GM21619 (cell line): ENCODE data around the gene FLNA.
"Not testable (repeated sequence)": the region's sequence is repeated elsewhere in the genome, so short reads cannot be mapped to it uniquely, and the experiment has no call there.

ENCODE experiments used
- ATAC-seq: cut with Tn5 transposase; IDR thresholded peaks from one replicate; pipeline ENCODE4 v1.9.1; 2021; ENCODE audit not compliant: unreplicated experiment

The FLNA gene, protein sequence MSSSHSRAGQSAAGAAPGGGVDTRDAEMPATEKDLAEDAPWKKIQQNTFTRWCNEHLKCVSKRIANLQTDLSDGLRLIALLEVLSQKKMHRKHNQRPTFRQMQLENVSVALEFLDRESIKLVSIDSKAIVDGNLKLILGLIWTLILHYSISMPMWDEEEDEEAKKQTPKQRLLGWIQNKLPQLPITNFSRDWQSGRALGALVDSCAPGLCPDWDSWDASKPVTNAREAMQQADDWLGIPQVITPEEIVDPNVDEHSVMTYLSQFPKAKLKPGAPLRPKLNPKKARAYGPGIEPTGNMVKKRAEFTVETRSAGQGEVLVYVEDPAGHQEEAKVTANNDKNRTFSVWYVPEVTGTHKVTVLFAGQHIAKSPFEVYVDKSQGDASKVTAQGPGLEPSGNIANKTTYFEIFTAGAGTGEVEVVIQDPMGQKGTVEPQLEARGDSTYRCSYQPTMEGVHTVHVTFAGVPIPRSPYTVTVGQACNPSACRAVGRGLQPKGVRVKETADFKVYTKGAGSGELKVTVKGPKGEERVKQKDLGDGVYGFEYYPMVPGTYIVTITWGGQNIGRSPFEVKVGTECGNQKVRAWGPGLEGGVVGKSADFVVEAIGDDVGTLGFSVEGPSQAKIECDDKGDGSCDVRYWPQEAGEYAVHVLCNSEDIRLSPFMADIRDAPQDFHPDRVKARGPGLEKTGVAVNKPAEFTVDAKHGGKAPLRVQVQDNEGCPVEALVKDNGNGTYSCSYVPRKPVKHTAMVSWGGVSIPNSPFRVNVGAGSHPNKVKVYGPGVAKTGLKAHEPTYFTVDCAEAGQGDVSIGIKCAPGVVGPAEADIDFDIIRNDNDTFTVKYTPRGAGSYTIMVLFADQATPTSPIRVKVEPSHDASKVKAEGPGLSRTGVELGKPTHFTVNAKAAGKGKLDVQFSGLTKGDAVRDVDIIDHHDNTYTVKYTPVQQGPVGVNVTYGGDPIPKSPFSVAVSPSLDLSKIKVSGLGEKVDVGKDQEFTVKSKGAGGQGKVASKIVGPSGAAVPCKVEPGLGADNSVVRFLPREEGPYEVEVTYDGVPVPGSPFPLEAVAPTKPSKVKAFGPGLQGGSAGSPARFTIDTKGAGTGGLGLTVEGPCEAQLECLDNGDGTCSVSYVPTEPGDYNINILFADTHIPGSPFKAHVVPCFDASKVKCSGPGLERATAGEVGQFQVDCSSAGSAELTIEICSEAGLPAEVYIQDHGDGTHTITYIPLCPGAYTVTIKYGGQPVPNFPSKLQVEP (N-terminal part only)

GRCh38 chrX:154374313-154375155, at the start of gene FLNA:
Gene FLNA (minus strand): TSS chrX:154374634. CDS start chrX:154371245, 3,389 bp downstream.
- no peak for ATAC-seq

- ATAC-seq = no peak
Observed at GRCh38 chrX:154420402-154420756, 45.9 kb upstream of the FLNA start.

GRCh38 chrX:154419688-154420401, 45.4 kb upstream of the FLNA start:
- ATAC-seq = no peak

- ATAC-seq = no peak
Observed at GRCh38 chrX:154419189-154419588, 44.8 kb upstream of the FLNA start.

DNA sequence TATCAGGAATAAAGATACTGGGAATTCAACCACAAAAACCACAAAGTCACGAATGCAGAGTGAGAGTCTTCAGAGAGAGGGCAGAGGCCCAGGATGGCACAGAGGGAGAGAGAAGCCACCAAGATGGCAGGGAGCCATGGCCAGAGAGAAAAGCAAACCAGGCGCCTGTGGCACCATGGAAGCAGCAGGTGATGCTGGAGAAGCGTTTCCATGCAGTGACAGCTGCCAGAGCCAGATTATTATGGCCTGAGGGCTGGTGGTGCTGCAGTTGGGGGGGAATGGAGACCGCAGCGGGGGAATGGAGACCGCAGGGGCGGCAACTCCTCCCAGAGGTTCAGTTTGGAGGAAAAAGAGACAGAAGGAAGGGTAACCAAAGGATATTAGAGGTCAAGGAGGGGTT, 42.7 kb upstream of the FLNA start:
- ATAC-seq = no peak

- ATAC-seq = no peak
Observed at GRCh38 chrX:154413142-154413541, 38.7 kb upstream of the FLNA start.

- no peak for ATAC-seq
Observed at GRCh38 chrX:154412468-154412867, 38.0 kb upstream of the FLNA start.

DNA sequence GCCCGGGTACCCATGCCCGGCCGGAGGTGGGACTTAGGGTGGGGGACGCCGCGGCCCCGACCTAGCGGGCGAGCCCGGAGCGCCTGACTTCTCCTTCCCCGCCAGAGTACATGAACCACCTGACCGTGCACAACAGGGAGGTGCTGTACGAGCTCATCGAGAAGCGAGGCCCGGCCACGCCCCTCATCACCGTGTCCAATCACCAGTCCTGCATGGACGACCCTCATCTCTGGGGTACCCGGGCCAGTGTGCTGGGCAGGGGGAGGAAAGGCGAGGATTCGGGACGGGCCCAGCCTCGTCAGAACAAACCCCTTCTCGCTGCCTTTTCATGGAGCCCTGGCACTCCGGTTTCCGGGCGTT, 37.5 kb upstream of the FLNA start:
- ATAC-seq = peak; percentile 58

GRCh38 chrX:154409222-154409871, 34.9 kb upstream of the FLNA start, which contains the start of gene DNASE1L1:
Gene DNASE1L1 (minus strand): TSS chrX:154409254. CDS start chrX:154405568, 3,686 bp downstream.
- ATAC-seq = peak; percentile 41

DNA sequence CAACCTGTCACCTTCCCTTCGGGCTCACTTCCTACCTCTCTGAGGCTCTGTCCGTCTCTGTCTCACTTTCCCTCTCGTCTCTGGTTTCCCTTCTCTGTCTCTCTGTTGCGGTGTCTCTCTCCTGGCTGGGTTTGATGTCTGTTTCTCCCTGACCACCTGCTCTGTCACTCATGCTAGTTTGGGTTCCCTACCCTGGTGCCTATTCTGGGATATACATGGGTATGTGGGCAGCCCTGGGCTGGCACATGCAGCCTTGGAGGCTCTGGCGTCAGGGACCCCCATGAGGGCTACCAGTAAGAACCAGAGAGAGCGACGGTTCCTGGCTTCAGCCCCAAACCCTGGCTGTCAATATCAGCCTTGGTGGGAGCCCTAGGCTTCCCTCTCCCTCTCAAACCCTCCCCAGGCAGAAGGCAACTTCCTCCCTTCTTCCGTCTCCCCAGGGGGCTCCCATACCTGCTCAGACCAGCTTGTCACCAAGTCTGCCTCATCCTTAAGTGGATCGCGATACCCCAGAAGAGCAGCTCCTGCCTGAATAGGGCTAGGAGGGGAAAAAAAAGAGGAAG, 34.3 kb upstream of the FLNA start:
- ATAC-seq = peak; percentile 5

- ATAC-seq = no peak
Observed at GRCh38 chrX:154404625-154405192, 30.3 kb upstream of the FLNA start.

DNA sequence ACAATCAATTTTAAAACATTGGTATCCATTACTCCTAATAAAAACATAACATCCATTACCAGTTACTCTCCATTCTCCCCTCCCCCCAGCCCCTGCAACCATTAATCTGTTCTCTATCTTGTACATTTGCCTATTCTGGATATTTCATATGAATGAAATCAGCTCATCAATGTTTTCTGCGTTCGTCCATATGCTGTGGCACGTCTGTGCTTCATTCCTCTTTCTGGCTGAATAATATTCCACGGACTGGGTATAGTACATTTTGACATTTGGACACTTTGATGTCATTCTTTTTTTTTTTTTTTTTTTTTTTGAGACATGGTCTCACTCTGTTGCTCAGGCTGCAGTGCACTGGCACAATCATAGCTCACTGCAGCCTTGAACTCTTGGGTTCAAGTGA, 29.4 kb upstream of the FLNA start:
- no peak for ATAC-seq

DNA sequence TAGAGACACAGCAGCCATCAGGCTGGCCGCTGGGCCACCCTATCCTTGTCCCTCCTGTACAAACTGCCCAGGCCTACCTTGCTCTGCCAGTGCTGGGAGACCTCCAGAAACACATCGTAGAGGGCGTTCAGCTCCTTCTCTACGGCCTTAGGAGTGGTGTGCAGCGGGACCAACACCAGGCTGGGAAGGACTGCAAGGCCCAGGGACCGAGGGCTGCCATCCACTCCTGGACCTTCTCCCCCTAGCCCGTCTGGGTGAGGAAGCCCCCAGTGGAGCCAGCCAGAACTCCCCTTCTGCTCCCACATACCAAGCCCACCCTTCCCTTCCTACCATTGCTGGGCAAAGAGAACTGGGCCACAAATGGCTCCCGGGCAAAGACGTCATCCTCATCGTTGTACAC, 28.8 kb upstream of the FLNA start:
- no peak for ATAC-seq

DNA sequence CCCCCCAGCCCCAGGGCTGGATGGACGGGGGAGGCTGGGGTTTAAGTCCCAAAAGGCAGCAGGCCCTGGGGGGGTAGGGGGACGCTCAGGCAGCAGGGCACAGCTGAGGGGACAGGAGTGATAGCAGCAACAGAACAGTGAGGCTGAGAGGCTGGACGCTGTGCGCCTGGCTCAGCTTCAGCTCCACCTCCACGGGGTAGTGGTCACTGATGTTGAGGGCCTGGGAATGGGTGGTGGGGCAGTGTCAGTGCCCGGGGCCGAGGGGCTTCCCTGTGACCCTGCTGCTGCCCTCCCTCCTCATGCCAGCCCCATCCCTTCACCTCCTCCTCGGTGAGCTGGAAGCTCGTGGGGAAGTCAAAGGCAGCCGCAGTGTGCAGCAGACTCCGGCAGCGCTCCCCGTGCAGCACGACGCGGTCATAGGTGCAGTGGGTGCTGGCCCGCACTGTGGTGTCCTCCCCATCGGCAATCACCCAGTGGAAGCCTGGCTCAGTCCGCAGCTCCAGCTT, 28.2 kb upstream of the FLNA start:
- no peak for ATAC-seq

GRCh38 chrX:154401918-154402621, 27.6 kb upstream of the FLNA start:
- ATAC-seq = no peak

DNA sequence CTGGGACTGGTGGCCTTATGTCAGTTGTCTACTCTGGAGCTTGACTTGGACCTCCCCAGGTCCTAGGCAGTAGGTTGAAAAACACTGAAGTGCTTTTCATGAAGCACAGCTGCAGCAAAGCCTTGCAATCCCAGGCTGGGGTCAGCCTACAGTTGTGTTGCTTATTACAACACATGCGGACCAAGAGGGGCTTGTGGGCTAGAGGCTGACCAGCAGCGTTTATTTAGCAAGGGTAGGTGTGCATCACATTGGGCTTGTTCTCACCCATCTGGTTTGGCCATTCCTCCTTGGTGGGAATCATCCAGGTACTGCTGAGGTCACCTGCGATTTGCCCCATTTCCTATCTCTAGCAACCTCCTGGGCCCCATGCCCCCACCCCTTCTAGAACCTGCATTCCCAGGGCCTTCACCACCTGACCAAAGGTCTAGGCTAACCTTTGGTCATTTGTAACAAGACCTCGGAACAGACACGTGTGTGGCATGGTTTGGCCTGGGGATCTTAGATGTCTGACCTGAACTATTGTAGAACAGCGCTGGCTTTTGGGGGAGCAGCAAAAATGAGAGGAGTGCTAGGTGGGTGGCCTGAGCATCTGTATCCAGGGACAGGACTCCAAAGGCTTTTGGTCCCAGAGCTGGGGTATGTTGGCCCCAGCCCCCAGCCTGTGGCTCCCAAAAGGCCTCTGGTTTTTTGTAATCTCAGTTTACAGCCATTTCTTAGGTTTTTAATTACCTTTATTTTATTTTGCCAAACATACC, 26.8 kb upstream of the FLNA start:
- ATAC-seq = no peak

DNA sequence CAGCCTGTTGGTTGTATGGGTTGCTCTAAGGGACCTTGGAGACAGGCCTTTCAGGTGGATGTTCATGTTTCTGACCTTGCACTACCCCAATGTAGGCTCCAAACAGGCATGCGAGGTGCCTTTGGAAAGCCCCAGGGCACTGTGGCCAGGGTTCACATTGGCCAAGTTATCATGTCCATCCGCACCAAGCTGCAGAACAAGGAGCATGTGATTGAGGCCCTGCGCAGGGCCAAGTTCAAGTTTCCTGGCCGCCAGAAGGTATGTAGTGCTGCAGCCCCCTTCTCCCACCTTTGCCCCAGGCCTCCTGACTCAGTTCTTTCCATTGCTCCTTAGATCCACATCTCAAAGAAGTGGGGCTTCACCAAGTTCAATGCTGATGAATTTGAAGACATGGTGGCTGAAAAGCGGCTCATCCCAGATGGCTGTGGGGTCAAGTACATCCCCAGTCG, 26.0 kb upstream of the FLNA start:
- ATAC-seq = not testable (repeated sequence)
